Placental epithelial cell (primary cell): ENCODE results near the gene RAD21L1. TPM values are rescaled to one million over a fixed set of nuclear protein-coding genes. Genes with fewer than 3 reads are reported as not detected.

ENCODE experiments used
- total RNA-seq: library from RNA; depleted of rRNA; stranded (reverse); fragments of >200 nt; gene quantifications from 2 replicates; pipeline ENCODE4 v1.2.3, GENCODE V29; 2012

RAD21L1 gene
- total RNA-seq: under 0.01 TPM in 1 of 2 replicates, not detected in the other

GRCh38 chr20:1225783-1226654, at the start of gene RAD21L1:
RAD21L1 (plus strand) TSS chr20:1226044; CDS start chr20:1228454, 2,410 bp downstream.

DNA sequence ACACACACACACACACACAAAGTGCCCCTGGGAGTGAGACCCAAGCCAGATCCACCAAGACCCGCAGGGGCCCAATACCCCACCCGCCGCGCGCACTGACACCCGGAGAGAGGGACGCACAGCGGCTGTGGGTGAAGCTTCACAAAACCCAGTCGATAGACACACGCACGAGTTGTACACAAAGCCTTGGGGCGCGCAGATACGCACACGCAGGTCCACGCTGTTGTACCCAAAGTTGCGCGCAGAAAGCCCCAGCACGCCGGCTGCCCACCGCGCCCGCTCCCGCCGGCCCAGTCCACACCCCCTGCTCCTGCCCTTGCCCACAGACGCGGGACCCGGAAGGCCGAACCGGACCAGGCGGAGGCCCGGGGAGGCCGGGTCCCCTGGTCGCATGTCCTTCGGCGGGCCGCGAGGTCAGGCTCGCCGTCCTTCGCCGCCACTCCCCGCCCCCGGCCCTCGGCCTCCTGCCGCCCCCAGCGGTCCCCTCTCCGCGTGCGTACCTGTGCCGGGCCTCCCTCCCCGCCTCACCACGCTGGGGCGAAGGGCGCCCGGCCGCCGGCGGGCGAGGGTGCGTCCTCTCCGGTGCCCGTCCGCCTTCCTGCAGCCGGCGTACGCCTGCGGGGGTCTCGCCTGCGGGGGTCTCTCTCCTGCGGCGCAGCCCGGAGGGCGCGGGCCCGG, 41.1 kb upstream of the RAD21L1 start, which contains the start of gene TMEM74B:
Gene TMEM74B, minus strand, starts transcription at position 344 of the 678 bp plus-strand sequence. CDS start 1,180 bp downstream, outside the sequence.

DNA sequence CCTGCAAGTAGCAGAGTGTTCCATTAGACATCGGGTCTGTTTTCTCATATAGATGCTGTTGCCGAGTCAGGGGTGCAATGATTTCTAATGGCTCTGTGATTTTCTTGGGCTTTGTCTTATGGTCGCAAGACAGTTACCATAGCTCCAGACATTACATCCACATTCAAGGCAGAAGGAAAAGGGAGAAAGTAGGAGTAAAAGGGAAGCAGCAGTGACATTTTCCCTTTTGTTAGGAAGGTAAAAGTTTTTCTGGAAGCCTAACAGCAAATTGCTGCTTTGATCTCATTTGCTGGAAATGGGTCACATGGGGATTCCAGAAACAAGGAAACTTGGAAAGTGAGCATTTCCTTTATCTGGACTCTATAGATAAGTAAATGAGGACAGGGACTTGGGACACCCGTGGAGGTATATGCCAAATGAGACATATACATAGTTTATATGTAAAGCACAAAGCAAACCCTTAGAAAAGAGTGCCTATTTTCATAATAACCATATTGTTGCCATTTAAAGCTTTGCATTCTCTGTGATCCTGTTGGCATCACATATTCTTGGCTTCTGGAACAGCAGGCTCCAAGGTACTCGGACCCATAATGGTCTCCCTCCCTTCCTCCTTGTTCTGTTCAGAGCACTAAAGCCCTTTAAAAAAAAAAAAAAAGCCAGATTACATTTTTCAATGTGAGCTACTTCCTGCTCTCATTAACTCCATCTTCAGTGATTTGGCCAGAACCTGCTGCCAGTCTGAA, 22.9 kb upstream of the RAD21L1 start, which contains the start of gene C20orf202:
Gene C20orf202, plus strand, starts transcription at position 693 of the 743 bp plus-strand sequence. CDS start 132 bp downstream, outside the sequence.

DNA sequence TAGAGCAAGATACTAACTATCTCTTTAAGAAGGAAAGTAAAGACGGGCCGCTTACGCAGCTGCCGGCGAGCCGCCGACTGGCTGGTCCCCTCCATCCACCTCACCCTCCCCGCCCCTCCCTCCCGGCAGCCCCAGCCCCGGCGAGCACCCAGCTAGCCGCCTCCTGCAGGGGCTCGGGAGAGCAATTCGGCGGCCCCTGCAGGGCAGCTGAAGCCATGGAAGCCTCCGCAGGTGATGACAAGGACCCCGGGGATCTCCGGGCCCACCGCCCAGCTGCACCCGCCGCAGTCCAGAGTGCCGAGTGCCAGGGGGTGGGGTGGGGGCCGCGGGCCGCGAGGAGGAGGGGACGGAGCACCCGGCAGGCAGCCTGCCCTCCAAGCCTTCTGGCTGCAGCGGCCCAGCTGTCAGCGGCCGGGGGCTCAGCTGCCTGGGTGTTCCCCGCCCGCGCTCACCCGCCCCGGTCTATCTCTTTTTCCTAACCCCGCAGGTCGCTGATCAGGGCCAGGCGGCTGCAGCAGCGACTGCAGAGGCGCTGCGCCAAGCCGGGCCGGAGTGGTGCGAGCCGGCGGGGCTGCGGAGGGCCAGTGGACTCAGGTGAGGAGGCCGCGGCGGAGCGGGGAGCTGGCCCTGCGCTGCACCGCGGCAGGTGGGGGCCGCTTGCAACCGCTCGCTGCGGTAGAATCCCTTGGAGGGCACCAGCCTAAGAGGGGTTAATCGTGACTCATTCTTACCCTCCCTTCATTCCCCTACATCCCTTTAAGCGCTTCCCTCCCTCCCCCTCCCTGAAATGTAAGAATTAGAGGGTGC, 40.5 kb downstream of the RAD21L1 start, which contains the start of gene SNPH:
Gene SNPH, plus strand, starts transcription at position 128 of the 807 bp plus-strand sequence. CDS start 29,946 bp downstream, outside the sequence.

Other genes with a start within 250 kb of the RAD21L1 start
- gene RSPO4, start 223.7 kb upstream of the RAD21L1 start, total RNA-seq: not detected in 2 replicates
- 30.2 and 199 TPM in 2 replicates for gene PSMF1, start 107.4 kb upstream of the RAD21L1 start, total RNA-seq
- 0.39 TPM in 1 of 2 replicates, not detected in the other for gene TMEM74B, start 41.1 kb upstream of the RAD21L1 start, total RNA-seq
- gene C20orf202, start 22.6 kb upstream of the RAD21L1 start, total RNA-seq: under 0.01 TPM in 1 of 2 replicates, not detected in the other
- 2.4 and 5.1 TPM in 2 replicates for gene SNPH, start 40.2 kb downstream of the RAD21L1 start, total RNA-seq
- gene SDCBP2, start 103.1 kb downstream of the RAD21L1 start, total RNA-seq: 3.1 and 6.7 TPM in 2 replicates
- gene FKBP1A, start 167.0 kb downstream of the RAD21L1 start, total RNA-seq: 119 and 264 TPM in 2 replicates
- 25.9 and 38.1 TPM in 2 replicates for gene NSFL1C, start 240.8 kb downstream of the RAD21L1 start, total RNA-seq